Right atrium auricular region (tissue), 2 donors: ENCODE results near the gene FLNC. TPM values are rescaled to one million over a fixed set of nuclear protein-coding genes. Genes with fewer than 3 reads are reported as not detected.

Experiments used
- DNase-seq: peaks from one replicate; pipeline ENCODE4 v3.0.0-alpha.2; 2019; ENCODE audit warnings: low spot score
- H3K27ac ChIP-seq, 2 donors: fragments of 200-600 bp; sonication (generic); 1 replicate in 1 of 2; 2 replicates in 1 of 2; pipeline ENCODE4 v1.5.1; 2016 to 2019
- H3K27me3 ChIP-seq, 2 donors: fragments of 200-600 bp; sonication (generic); one replicate each; pipeline versions ENCODE4 v1.5.1 to v1.6.0; 2017 to 2019
- H3K36me3 ChIP-seq: fragments of 200-600 bp; sonication (generic); one replicate; pipeline ENCODE4 v1.5.1; 2016
- H3K4me1 ChIP-seq, 2 donors: fragments of 200-600 bp; sonication (generic); one replicate each; pipeline versions ENCODE4 v1.5.1 to v1.6.0; 2017 to 2019
- H3K4me3 ChIP-seq, 2 donors: fragments of 200-600 bp; sonication (generic); 1 replicate in 1 of 2; 2 replicates in 1 of 2; pipeline ENCODE4 v1.5.1; 2017 to 2019; ENCODE audit warnings: mild to moderate bottlenecking in 1 of 2, moderate library complexity in 1 of 2
- H3K9me3 ChIP-seq, 2 donors: fragments of 200-600 bp; sonication (generic); one replicate each; pipeline ENCODE4 v1.5.1; 2019
- CTCF ChIP-seq, 2 donors: fragments of 200-600 bp; sonication (generic); IDR thresholded peaks; one replicate each; pipeline ENCODE4 v1.5.1; 2019; ENCODE audit warnings: antibody characterized with exemption in 2 of 2
- total RNA-seq, 2 donors: library from RNA; depleted of rRNA; stranded (reverse); fragments of >200 nt; gene quantifications; one replicate each; pipeline ENCODE4 v1.1.0, GENCODE V29; 2016

The FLNC gene
- total RNA-seq, 2 donors from 2014 or later: 215 to 646 TPM

GRCh38 chr7:128847721-128848211 is 17.6 kb downstream of the FLNC start:
- Histone ChIP-seq H3K36me3 (peaks cover 99% of the 10 kb centered on the region), H3K27ac (no peak overlapping the region)
- TF ChIP-seq CTCF (IDR thresholded peaks at IDR 0.05): no peak

GRCh38 chr7:128848289-128849155 is 18.3 kb downstream of the FLNC start:
- TF ChIP-seq CTCF (IDR thresholded peaks at IDR 0.05): no peak
- Histone ChIP-seq H3K9me3 (no peaks in the 10 kb centered on the region), H3K4me1 (no peaks in the 10 kb centered on the region), H3K36me3 (peaks cover 99% of the 10 kb centered on the region), H3K27me3 (no peaks in the 10 kb centered on the region), H3K4me3 (no peak overlapping the region), H3K27ac (no peak overlapping the region)
- no peak for DNase-seq

More at GRCh38 chr7:128847721-128848211, 17.6 kb downstream of the FLNC start:
- no peak for DNase-seq
- Histone ChIP-seq H3K4me3 (no peak overlapping the region), H3K4me1 (no peaks in the 10 kb centered on the region), H3K9me3 (no peaks in the 10 kb centered on the region), H3K27me3 (no peaks in the 10 kb centered on the region)

- DNase-seq: no peak
- no peak for TF ChIP-seq CTCF (IDR thresholded peaks at IDR 0.05)
- Histone ChIP-seq H3K36me3 (peaks cover 99% of the 10 kb centered on the region), H3K4me3 (no peak overlapping the region), H3K27ac (no peak overlapping the region), H3K27me3 (no peaks in the 10 kb centered on the region), H3K4me1 (no peaks in the 10 kb centered on the region), H3K9me3 (no peaks in the 10 kb centered on the region)
Observed at GRCh38 chr7:128849156-128849515, 18.9 kb downstream of the FLNC start.

DNA sequence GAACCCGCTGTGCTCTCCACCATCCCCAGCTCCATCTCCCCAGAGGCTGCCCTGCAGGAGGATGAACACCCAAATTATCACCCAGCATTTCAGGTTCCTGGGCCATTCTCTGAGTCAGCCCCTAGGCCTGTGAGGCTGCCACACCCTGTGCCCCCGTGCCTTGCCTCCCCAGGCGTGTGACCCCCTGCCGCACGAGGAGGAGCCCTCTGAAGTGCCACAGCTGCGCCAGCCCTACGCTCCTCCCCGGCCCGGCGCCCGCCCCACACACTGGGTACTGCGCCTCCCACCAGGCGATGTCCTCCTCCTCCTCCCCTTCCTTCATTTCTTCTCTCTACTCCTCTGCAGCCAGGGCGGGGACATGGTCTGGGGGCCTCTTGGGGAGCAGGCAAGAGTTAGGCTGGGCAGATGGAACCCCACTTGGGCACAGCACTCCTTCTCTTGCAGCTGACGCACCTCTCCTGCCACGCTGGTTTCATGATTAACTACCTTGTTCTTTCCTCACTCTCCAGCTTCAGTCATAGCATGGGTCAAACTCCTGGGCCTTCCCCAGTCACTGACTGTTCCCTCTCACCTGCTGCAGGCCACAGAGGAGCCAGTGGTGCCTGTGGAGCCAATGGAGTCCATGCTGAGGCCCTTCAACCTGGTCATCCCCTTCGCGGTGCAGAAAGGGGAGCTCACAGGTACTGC is 19.7 kb downstream of the FLNC start:
- Histone ChIP-seq H3K4me1 (no peaks in the 10 kb centered on the region), H3K27ac (no peak overlapping the region), H3K27me3 (no peaks in the 10 kb centered on the region), H3K36me3 (peaks cover 99% of the 10 kb centered on the region), H3K4me3 (no peak overlapping the region), H3K9me3 (no peaks in the 10 kb centered on the region)
- DNase-seq: no peak
- no peak for TF ChIP-seq CTCF (IDR thresholded peaks at IDR 0.05)

GRCh38 chr7:128852537-128853254 is 22.5 kb downstream of the FLNC start:
- no peaks in the 10 kb centered on the region for H3K27me3 ChIP-seq
- no peak overlapping the region for H3K4me3 ChIP-seq
- no peak for TF ChIP-seq CTCF (IDR thresholded peaks at IDR 0.05)
- DNase-seq: no peak
- no peak overlapping the region for H3K27ac ChIP-seq
- peaks cover 96% of the 10 kb centered on the region for H3K36me3 ChIP-seq
- H3K4me1 ChIP-seq: no peaks in the 10 kb centered on the region
- no peaks in the 10 kb centered on the region for H3K9me3 ChIP-seq
